OCI-LY7 (cell line): ENCODE data around the gene TNS3. TPM values are rescaled to one million over a fixed set of nuclear protein-coding genes. Genes with fewer than 3 reads are reported as not detected.
"Not testable (repeated sequence)": the region's sequence is repeated elsewhere in the genome, so short reads cannot be mapped to it uniquely, and the experiment has no call there.

ENCODE experiments used
- BruUV-seq: library from RNA; stranded (reverse); fragments of 400-500 nt; replicated peaks from 2 replicates; lab custom pipeline; 2021; lab: Mats Ljungman, UMichigan
- CTCF ChIA-PET: fragments of 300-600 bp; sonication (Branson Sonifier 250); formaldehyde crosslinking; loops from one replicate; lab custom pipeline; 2022; ENCODE audit warnings: antibody characterized with exemption; ENCODE audit not compliant: unreplicated experiment; lab: Charles Lee
- POLR2A ChIA-PET: fragments of 300-600 bp; sonication (Branson Sonifier 250); formaldehyde crosslinking; loops from one replicate; lab custom pipeline; 2022; ENCODE audit warnings: antibody characterized with exemption; lab: Charles Lee
- DNase-seq: peaks from one replicate; pipeline ENCODE4 v3.0.0-alpha.2; 2015; ENCODE audit warnings: low spot score
- H2AFZ ChIP-seq: fragments of 200-600 bp; sonication (generic), shearing (Covaris generic); 2 replicates; pipeline ENCODE4 v1.6.1; 2014; ENCODE audit warnings: mild to moderate bottlenecking, antibody characterized with exemption, low read length, moderate library complexity
- H3K27ac ChIP-seq: fragments of 200-600 bp; sonication (generic); 2 replicates; pipeline ENCODE4 v1.5.1; 2014; ENCODE audit warnings: mixed run types, low read depth, mild to moderate bottlenecking, moderate library complexity, low read length, inconsistent platforms; ENCODE audit not compliant: poor library complexity, severe bottlenecking
- H3K36me3 ChIP-seq: fragments of 200-600 bp; sonication (generic); 2 replicates; pipeline ENCODE4 v1.6.1; 2014; ENCODE audit warnings: mild to moderate bottlenecking, antibody characterized with exemption, low read length, moderate library complexity, mixed read lengths; ENCODE audit not compliant: insufficient read depth
- H3K4me1 ChIP-seq: fragments of 200-600 bp; sonication (generic); 2 replicates; pipeline ENCODE4 v1.5.1; 2014; ENCODE audit warnings: mild to moderate bottlenecking, low read length; ENCODE audit not compliant: insufficient read depth, poor library complexity, severe bottlenecking
- H3K4me2 ChIP-seq: fragments of 200-600 bp; sonication (generic); 2 replicates; pipeline ENCODE4 v1.6.1; 2014; ENCODE audit warnings: mild to moderate bottlenecking, low read length
- H3K4me3 ChIP-seq: fragments of 200-600 bp; sonication (generic); 2 replicates; pipeline ENCODE4 v1.5.1; 2014; ENCODE audit warnings: mild to moderate bottlenecking, low read depth, low read length; ENCODE audit not compliant: poor library complexity, severe bottlenecking
- H3K79me2 ChIP-seq: fragments of 200-600 bp; sonication (generic); 2 replicates; pipeline ENCODE4 v1.6.1; 2016; ENCODE audit warnings: low read depth, mild to moderate bottlenecking, low read length, moderate library complexity, mixed read lengths; ENCODE audit not compliant: insufficient read depth
- H3K9me2 ChIP-seq: fragments of 200-600 bp; sonication (generic); 2 replicates; pipeline ENCODE4 v1.6.1; 2016; ENCODE audit warnings: mild to moderate bottlenecking, low read length, mixed read lengths; ENCODE audit not compliant: insufficient read depth
- H3K9me3 ChIP-seq: fragments of 200-600 bp; sonication (generic); 2 replicates; pipeline ENCODE4 v1.6.1; 2014; ENCODE audit warnings: mild to moderate bottlenecking, mixed run types, low read length, mixed read lengths
- H4K20me1 ChIP-seq: fragments of 200-600 bp; sonication (generic); 2 replicates; pipeline ENCODE4 v1.6.1; 2014; ENCODE audit warnings: mild to moderate bottlenecking, antibody characterized with exemption, low read length, moderate library complexity, mixed read lengths; ENCODE audit not compliant: insufficient read depth
- EZH2phosphoT487 ChIP-seq: fragments of 200-600 bp; sonication (generic); IDR thresholded peaks from 2 replicates; pipeline ENCODE4 v1.6.1; 2018; ENCODE audit warnings: low read depth, borderline replicate concordance, mild to moderate bottlenecking, mixed run types, antibody characterized with exemption, low read length, moderate library complexity, mixed read lengths
- intact Hi-C: fragments of 100-400 bp; cut with micrococcal nuclease; formaldehyde crosslinking; loops from one replicate; pipeline ENCODE4 v1.10.0; 2022; ENCODE audit not compliant: unreplicated experiment
- total RNA-seq, 2 experiments: library from RNA; depleted of rRNA in 1 of 2; stranded (reverse); fragments of >200 nt in 1 of 2; shearing (Covaris generic) in 1 of 2; gene quantifications; 2 replicates each; pipeline ENCODE4 v1.2.3, GENCODE V29; 2014 to 2022
- TF ChIP-seq, protein P1 (sequence below): fragments of 200-600 bp; sonication (generic); conservative IDR thresholded peaks from 2 replicates; pipeline ENCODE4 v1.5.1; 2014; ENCODE audit warnings: mild to moderate bottlenecking, antibody characterized with exemption, low read length, moderate library complexity, mixed read lengths

TNS3 gene
- total RNA-seq, 2 experiments from 2014 or later: 9.5 to 42.1 TPM

DNA sequence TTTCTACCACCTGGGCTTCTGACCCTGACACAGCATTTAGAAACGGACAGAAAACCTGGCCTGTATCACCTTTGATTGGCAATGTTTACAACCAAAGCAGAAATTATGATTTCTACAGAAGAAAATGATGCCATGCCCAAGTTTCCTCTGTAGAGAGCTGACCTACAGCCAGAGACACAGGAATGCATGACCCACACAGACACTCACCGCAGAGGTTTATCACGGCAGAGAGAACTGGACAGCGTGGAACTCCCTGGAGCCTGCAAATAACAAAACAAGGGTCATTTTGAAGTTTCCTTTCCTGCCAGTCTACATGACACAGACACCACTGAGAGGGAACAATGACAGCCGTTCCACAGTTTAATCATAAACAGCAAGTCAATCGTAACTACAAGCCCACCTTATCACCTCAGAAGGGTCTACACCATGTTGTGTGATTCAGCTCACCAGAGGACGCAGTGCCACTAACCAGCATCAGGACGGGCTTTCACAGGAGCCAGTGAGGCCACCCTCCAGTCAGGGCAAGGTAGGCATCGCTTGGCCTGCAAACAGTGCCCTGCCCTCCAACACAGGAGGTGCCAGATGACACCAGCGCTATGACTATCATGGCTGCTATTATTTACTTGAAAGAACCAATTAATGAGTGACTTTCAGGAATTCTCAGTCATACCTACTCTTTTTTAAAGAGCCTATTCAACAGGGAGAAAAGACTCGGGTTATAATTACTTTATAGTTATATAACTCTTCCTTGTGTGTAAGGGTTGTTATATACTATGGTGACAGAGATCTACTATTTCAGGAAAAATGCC lies 139.9 kb downstream of the TNS3 start:
- Histone ChIP-seq H3K4me2 (no peak overlapping the region), H3K27ac (no peak overlapping the region), H3K9me2 (no peaks in the 10 kb centered on the region), H2AFZ (no peak overlapping the region), H3K4me3 (no peak overlapping the region), H4K20me1 (no peaks in the 10 kb centered on the region), H3K79me2 (no peaks in the 10 kb centered on the region), H3K36me3 (no peaks in the 10 kb centered on the region; the same call in 1 of the 2 replicates), H3K9me3 (no peaks in the 10 kb centered on the region), H3K4me1 (peaks cover 3% of the 10 kb centered on the region)
- ChIA-PET POLR2A (interaction anchor here (1.5 kb wide), 1 partner anchor 385 kb away, joined by 3 read pairs; no protein-coding TSS in a partner anchor), CTCF (no interaction called here)
- no TSS peak for BruUV-seq
- TF ChIP-seq, protein P1, sequence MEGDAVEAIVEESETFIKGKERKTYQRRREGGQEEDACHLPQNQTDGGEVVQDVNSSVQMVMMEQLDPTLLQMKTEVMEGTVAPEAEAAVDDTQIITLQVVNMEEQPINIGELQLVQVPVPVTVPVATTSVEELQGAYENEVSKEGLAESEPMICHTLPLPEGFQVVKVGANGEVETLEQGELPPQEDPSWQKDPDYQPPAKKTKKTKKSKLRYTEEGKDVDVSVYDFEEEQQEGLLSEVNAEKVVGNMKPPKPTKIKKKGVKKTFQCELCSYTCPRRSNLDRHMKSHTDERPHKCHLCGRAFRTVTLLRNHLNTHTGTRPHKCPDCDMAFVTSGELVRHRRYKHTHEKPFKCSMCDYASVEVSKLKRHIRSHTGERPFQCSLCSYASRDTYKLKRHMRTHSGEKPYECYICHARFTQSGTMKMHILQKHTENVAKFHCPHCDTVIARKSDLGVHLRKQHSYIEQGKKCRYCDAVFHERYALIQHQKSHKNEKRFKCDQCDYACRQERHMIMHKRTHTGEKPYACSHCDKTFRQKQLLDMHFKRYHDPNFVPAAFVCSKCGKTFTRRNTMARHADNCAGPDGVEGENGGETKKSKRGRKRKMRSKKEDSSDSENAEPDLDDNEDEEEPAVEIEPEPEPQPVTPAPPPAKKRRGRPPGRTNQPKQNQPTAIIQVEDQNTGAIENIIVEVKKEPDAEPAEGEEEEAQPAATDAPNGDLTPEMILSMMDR: no peak
- TF ChIP-seq EZH2phosphoT487: no peak
- DNase-seq: no peak
- intact Hi-C loops: no loop called here

DNA sequence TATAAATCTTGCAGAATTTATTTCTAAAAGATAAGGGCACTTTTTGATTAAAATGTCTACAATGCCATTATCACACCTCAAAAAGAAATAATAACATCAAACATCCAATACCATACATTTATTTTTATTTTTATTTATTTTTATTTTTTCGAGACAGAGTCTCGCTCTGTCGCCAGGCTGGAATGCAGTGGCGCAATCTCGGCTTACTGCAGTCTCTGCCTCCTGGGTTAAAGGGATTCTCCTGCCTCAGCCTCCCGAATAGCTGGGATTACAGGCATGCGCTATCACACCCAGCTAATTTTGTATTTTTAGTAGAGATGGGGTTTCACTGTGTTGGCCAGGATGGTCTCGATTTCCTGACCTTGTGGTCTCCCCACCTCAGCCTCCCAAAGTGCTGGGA lies 140.9 kb downstream of the TNS3 start:
- H3K9me2 ChIP-seq, intact Hi-C loops, H4K20me1 ChIP-seq, DNase-seq, H3K4me2 ChIP-seq, H3K79me2 ChIP-seq, CTCF ChIA-PET, H3K4me1 ChIP-seq, BruUV-seq, H3K9me3 ChIP-seq, H3K36me3 ChIP-seq, H3K27ac ChIP-seq, H2AFZ ChIP-seq, H3K4me3 ChIP-seq: not testable (repeated sequence)
- POLR2A ChIA-PET: interaction anchor here (0.6 to 1.5 kb wide), 2 partner anchors 221 to 386 kb away, joined by 3 to 4 read pairs; no protein-coding TSS in a partner anchor

DNA sequence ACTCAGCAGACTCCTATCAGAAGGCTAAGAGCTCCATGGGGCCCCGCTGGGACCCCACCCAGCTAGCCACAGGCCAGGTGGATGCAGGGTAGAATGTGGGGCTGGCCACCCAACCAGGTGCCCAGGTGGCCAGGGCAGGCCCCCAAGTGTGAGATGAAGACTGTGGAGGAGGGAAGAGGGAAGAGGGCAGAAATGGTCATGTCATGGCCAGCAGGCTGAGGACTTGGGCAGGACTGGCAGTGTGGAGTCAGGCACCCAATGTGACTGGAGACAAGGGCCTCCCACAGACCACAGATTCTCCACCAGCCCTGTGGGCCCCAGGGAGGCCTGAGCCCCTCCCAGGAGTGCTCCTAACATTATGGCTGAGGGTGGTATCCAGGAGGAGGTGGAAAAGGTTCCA lies 141.6 kb downstream of the TNS3 start:
- H2AFZ ChIP-seq: no peak overlapping the region
- H3K27ac ChIP-seq: no peak overlapping the region
- H3K4me2 ChIP-seq: no peak overlapping the region
- no TSS peak for BruUV-seq
- POLR2A ChIA-PET: interaction anchor here (1.5 kb wide), 1 partner anchor 386 kb away, joined by 3 read pairs; no protein-coding TSS in a partner anchor
- H3K4me1 ChIP-seq: peaks cover 3% of the 10 kb centered on the region
- H3K79me2 ChIP-seq: no peaks in the 10 kb centered on the region
- CTCF ChIA-PET: no interaction called here
- TF ChIP-seq, protein P1: no peak
- TF ChIP-seq EZH2phosphoT487: no peak
- DNase-seq: no peak
- intact Hi-C loops: no loop called here
- no peaks in the 10 kb centered on the region for H3K9me2 ChIP-seq
- H3K36me3 ChIP-seq: no peaks in the 10 kb centered on the region; the same call in 1 of the 2 replicates
- H3K4me3 ChIP-seq: no peak overlapping the region
- H3K9me3 ChIP-seq: no peaks in the 10 kb centered on the region
- no peaks in the 10 kb centered on the region for H4K20me1 ChIP-seq
